ENCODE data around the gene FICD. TPM values are rescaled to one million over a fixed set of nuclear protein-coding genes. Genes with fewer than 3 reads are reported as not detected.

The FICD gene
- total and polyA plus RNA-seq, 9 of the 15 experiments (the other 6 are each of a cell fraction or from before 2014, with no cell fraction given): 0.88 to 4.5 (median 1.9) TPM

DNA sequence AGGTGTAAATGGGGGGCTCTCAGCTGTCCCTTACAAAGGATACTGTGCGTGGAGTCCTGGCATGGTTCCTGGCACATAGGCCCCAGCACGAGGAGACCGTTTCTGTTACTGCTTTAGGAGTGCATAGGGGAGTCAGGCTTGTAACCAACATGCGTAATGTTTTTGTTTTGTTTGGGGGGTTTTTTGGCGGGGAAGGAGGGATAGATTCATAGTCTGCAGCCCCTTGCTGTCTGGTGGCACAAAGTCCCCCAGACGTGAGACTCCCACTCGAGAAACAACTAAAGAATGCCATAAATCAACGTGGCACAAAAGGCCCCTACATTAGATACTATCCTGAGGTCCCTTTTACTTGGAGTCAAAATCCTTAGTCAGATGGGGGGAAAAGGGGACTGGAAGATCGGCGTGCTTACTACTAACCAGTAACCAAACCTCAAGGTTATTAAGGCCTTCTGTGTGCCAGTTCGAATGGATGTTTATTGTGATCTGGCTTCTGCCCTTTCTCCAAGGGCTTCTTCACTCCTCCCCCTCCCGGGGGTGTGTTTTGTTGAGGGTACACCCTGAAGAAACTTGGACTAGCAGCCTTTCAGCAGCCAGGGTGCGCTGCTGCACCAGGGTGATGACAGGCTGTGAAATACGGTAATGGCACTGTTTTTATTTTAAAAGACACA is 48.2 kb downstream of the FICD start (continued):
- TF ChIP-seq CREB3L1 (IDR thresholded peaks at IDR 0.05; ENCODE audit: borderline replicate concordance, low read depth) (peak; percentile 28; the same call in 1 of the 2 replicates), SMC3 (conservative IDR thresholded peaks at IDR 0.05; ENCODE audit: insufficient read depth, low read depth, low read length) (peak; percentile 91), POLR2B (IDR thresholded peaks at IDR 0.05; ENCODE audit: low read depth, partially characterized antibody) (peak; percentile 40), ZNF274 (IDR thresholded peaks at IDR 0.05; ENCODE audit: borderline replicate concordance, low read depth, low read length) (no peak), GABPB2 (CRISPR knock-in tag; conservative IDR thresholded peaks at IDR 0.05) (no peak), RCOR1 (IDR thresholded peaks at IDR 0.05; ENCODE audit: borderline replicate concordance in 1 of 2, low read depth in 2 of 2, low read length in 2 of 2) (peak in 1 of 2 experiments; percentile 68; a peak in 1 of 4 replicates), ZBTB7A (IDR thresholded peaks at IDR 0.05; ENCODE audit: borderline replicate concordance, control insufficient read depth, low read depth, low read length) (peak; percentile 59; the same call in 1 of the 2 replicates), TEAD4 (IDR thresholded peaks at IDR 0.05; ENCODE audit: low read length) (peak; percentile 45), TEAD4 (CRISPR knock-in tag; IDR thresholded peaks at IDR 0.05; ENCODE audit: borderline replicate concordance) (no peak), FOXJ2 (tag; IDR thresholded peaks at IDR 0.05) (peak; percentile 82; the same call in 1 of the 2 replicates), HCFC1 (IDR thresholded peaks at IDR 0.05; ENCODE audit: low read depth, low read length) (peak; percentile 59), FOXK1 (CRISPR knock-in tag; IDR thresholded peaks at IDR 0.05; ENCODE audit: borderline replicate concordance) (no peak), EGR1 (conservative IDR thresholded peaks at IDR 0.05) (peak; percentile 60), MNT (conservative IDR thresholded peaks at IDR 0.05) (peak in 1 of 2 experiments; percentile 16; a peak in 1 of 4 replicates), TARDBP (IDR thresholded peaks at IDR 0.05) (peak; percentile 76; the same call in 1 of the 2 replicates), L3MBTL2 (IDR thresholded peaks at IDR 0.05) (peak; percentile 22; the same call in 1 of the 2 replicates), ZNF280B (CRISPR knock-in tag; IDR thresholded peaks at IDR 0.05) (no peak), YY1 (IDR thresholded peaks at IDR 0.05; ENCODE audit: borderline replicate concordance in 1 of 3, control insufficient read depth in 1 of 3, extremely low read depth in 1 of 3, insufficient read depth in 3 of 3, insufficient read length in 1 of 3, insufficient replicate concordance in 2 of 3, low read depth in 1 of 3, low read length in 2 of 3) (peak in 1 of 3 experiments; percentile 64)
- TF ChIP-seq, protein P1, sequence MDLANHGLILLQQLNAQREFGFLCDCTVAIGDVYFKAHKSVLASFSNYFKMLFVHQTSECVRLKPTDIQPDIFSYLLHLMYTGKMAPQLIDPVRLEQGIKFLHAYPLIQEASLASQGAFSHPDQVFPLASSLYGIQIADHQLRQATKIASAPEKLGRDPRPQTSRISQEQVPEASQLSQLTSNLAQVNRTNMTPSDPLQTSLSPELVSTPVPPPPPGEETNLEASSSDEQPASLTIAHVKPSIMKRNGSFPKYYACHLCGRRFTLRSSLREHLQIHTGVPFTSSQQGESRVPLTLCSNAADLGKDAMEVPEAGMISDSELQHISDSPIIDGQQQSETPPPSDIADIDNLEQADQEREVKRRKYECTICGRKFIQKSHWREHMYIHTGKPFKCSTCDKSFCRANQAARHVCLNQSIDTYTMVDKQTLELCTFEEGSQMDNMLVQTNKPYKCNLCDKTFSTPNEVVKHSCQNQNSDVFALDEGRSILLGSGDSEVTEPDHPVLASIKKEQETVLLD (IDR thresholded peaks at IDR 0.05): no peak
- TF ChIP-seq, protein P2, sequence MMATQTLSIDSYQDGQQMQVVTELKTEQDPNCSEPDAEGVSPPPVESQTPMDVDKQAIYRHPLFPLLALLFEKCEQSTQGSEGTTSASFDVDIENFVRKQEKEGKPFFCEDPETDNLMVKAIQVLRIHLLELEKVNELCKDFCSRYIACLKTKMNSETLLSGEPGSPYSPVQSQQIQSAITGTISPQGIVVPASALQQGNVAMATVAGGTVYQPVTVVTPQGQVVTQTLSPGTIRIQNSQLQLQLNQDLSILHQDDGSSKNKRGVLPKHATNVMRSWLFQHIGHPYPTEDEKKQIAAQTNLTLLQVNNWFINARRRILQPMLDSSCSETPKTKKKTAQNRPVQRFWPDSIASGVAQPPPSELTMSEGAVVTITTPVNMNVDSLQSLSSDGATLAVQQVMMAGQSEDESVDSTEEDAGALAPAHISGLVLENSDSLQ (IDR thresholded peaks at IDR 0.05): peak; percentile 66

Measured in K562 (cell line).